Osteocyte (in vitro differentiated cells): Measurements from ENCODE around the gene KCNQ2. TPM values are rescaled to one million over a fixed set of nuclear protein-coding genes. Genes with fewer than 3 reads are reported as not detected.

Source experiments
- DNase-seq: peaks from one replicate; pipeline ENCODE4 v3.0.0; 2021; ENCODE audit warnings: mixed read lengths; ENCODE audit not compliant: unreplicated experiment; ENCODE audit errors: extremely low spot score
- H3K27ac Mint-ChIP-seq: one replicate; pipeline ENCODE4 v1.8.0; 2021; ENCODE audit warnings: mild to moderate bottlenecking, mixed read lengths; ENCODE audit not compliant: unreplicated experiment
- H3K27me3 Mint-ChIP-seq: one replicate; pipeline ENCODE4 v1.8.0; 2021; ENCODE audit warnings: mixed read lengths; ENCODE audit not compliant: unreplicated experiment
- H3K36me3 Mint-ChIP-seq: one replicate; pipeline ENCODE4 v1.8.0; 2021; ENCODE audit warnings: mixed read lengths; ENCODE audit not compliant: unreplicated experiment
- H3K4me1 Mint-ChIP-seq: one replicate; pipeline ENCODE4 v1.8.0; 2021; ENCODE audit warnings: mixed read lengths; ENCODE audit not compliant: unreplicated experiment
- H3K4me3 Mint-ChIP-seq: one replicate; pipeline ENCODE4 v1.8.0; 2021; ENCODE audit warnings: mild to moderate bottlenecking, moderate library complexity, mixed read lengths; ENCODE audit not compliant: unreplicated experiment
- H3K9me3 Mint-ChIP-seq: one replicate; pipeline ENCODE4 v1.8.0; 2021; ENCODE audit warnings: mixed read lengths; ENCODE audit not compliant: unreplicated experiment
- total RNA-seq: library from RNA; stranded (reverse); gene quantifications from 2 replicates; pipeline ENCODE4 v1.2.1, GENCODE V29; 2021
- TF ChIP-seq, protein P1 (sequence below): fragments of 200-600 bp; sonication (generic); IDR thresholded peaks from 2 replicates; pipeline ENCODE4 v1.5.0; 2021; ENCODE audit warnings: antibody characterized with exemption, mild to moderate bottlenecking, moderate library complexity

Gene KCNQ2
- total RNA-seq, 1 donor from 2014 or later, result not detected

DNA sequence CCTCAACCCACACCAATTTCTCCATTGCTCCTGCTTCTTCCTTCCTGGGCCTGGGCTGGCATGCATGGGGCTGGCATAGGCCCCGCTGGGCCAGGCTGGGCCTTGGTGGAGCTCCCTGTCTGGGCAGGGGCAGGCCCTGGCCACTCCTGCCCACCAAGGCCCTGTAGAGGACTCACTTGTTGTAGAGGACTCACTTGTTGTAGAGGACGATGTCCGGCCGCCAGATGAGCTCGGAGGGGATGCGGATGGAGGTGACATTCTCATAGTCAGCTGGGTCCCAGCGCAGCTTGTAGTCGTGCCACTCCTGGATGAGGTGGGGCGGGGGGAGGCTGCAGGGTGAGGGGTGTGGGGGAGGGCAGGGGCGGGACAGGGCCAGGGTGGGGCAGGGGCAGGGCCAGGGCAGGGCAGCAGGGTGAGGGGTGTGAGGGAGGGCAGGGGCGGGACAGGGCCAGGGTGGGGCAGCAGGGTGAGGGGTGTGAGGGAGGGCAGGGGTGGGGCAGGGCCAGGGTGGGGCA, 116.6 kb downstream of the KCNQ2 start:
- no peaks in the 10 kb centered on the region for H3K4me1 Mint-ChIP-seq

DNA sequence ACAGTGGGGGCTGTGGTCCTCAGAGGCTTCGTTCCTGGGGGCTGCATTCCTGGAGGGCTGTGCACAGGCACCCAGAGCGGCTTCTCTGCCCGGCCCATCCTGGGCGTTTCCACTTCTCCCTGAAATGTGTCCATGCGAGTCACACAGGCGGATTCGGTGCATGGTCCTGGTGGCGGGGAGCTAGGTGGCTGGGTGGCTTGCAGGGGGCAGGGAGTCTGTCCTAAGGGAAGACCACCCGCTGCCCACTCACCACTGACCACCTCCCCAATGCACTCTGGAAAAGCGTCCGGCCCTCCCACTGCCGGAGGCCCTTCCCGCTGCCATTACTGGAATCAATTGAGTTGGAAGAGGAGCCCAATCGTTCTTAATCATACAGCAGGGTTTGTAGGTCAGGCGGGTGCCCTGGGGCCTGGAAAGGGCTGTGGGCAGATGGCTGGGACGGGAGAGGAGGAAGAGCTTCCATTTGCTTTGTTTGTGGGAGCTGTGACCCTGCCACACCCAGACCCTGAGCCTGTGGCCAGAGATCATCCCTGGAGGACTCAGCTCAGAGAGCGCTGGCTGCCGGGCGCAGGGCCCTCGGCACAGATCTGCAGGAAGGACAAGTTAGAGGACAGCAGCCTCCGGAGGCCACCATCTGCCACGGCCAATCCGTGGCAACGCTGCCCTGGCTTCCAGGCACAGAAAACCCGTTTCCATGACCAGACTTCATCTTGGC, 117.7 kb downstream of the KCNQ2 start:
- Mint-ChIP-seq H3K27me3 (peaks cover 2% of the 10 kb centered on the region), H3K4me1 (no peaks in the 10 kb centered on the region), H3K36me3 (no peaks in the 10 kb centered on the region), H3K27ac (no peak overlapping the region), H3K9me3 (no peaks in the 10 kb centered on the region), H3K4me3 (no peak overlapping the region)
- DNase-seq, result no peak
- TF ChIP-seq, protein P1, sequence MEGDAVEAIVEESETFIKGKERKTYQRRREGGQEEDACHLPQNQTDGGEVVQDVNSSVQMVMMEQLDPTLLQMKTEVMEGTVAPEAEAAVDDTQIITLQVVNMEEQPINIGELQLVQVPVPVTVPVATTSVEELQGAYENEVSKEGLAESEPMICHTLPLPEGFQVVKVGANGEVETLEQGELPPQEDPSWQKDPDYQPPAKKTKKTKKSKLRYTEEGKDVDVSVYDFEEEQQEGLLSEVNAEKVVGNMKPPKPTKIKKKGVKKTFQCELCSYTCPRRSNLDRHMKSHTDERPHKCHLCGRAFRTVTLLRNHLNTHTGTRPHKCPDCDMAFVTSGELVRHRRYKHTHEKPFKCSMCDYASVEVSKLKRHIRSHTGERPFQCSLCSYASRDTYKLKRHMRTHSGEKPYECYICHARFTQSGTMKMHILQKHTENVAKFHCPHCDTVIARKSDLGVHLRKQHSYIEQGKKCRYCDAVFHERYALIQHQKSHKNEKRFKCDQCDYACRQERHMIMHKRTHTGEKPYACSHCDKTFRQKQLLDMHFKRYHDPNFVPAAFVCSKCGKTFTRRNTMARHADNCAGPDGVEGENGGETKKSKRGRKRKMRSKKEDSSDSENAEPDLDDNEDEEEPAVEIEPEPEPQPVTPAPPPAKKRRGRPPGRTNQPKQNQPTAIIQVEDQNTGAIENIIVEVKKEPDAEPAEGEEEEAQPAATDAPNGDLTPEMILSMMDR, result no peak

More for the DNA sequence above, 116.6 kb downstream of the KCNQ2 start:
- Mint-ChIP-seq H3K36me3 (no peaks in the 10 kb centered on the region), H3K27ac (no peak overlapping the region), H3K4me3 (no peak overlapping the region), H3K9me3 (no peaks in the 10 kb centered on the region), H3K27me3 (peaks cover 4% of the 10 kb centered on the region)
- no peak for DNase-seq
- TF ChIP-seq, protein P1, result no peak

DNA sequence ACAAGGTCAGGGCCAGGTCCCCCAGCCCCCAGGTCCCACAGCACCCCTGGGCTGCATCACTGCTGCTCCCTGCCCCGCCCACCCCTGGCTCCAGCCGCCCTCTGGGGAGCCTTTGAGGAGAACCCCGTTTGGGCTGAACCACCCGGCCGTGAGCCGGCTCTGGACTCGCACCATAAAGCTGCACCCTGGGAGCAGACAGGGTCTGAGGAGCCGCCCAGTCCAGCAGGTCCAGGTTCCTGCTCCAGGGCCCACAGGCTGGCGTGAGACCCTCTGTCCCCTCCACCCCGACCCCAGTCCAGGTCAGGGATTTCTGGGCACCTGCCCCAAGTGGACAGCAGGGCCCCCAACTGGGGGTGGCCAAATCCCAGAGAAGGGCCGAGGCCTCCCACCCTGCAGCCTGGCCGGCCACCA, 119.6 kb downstream of the KCNQ2 start:
- H3K4me1 Mint-ChIP-seq, result no peaks in the 10 kb centered on the region
- TF ChIP-seq, protein P1, result no peak

DNA sequence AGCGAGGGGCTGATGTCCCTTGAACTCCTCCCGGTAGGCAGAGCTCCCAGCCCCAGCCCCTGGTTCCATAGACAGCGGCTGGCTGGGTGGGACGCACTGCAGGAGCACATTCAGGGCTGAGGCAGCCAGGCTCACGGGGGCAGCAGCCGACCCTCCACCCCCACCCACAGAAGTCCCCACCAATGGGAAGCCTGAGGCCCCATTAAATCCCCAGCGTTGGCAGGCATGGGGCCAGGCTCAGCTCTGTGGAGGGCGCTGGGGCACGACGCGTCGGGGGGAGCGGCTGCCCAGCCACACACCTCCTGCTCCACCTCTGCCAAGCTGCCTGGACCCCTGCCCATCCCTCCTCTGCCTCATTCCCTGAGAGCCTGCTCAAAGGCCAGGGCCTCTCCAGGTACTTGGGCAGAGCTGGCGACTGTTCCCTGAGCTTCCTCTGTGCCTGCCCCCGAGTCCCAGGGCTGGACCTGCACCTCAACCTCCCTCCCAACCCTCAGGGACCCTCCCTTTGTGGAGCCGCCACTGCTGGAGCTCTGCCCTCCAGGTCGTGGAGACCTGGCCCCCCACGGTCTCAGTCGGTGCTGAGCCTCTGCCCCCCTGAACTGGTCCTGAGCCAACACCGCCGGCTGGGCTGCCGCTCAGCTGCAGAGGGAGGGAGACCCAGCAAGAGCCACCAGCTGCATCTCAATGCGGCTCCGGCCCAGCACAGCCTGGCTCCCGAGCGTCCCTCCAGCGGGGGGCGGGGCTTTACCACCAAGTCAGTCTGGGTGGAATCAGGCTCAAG, 120.5 kb downstream of the KCNQ2 start:
- no peaks in the 10 kb centered on the region for H3K4me1 Mint-ChIP-seq
- H3K27me3 Mint-ChIP-seq, result no peaks in the 10 kb centered on the region
- no peaks in the 10 kb centered on the region for H3K9me3 Mint-ChIP-seq
- no peaks in the 10 kb centered on the region for H3K36me3 Mint-ChIP-seq
- no peak overlapping the region for H3K4me3 Mint-ChIP-seq
- DNase-seq, result no peak
- H3K27ac Mint-ChIP-seq, result no peak overlapping the region
- TF ChIP-seq, protein P1, result no peak

More for the DNA sequence above, 119.6 kb downstream of the KCNQ2 start:
- H3K9me3 Mint-ChIP-seq, result no peaks in the 10 kb centered on the region
- H3K27ac Mint-ChIP-seq, result no peak overlapping the region
- no peak for DNase-seq
- no peaks in the 10 kb centered on the region for H3K27me3 Mint-ChIP-seq
- H3K36me3 Mint-ChIP-seq, result no peaks in the 10 kb centered on the region
- H3K4me3 Mint-ChIP-seq, result no peak overlapping the region

DNA sequence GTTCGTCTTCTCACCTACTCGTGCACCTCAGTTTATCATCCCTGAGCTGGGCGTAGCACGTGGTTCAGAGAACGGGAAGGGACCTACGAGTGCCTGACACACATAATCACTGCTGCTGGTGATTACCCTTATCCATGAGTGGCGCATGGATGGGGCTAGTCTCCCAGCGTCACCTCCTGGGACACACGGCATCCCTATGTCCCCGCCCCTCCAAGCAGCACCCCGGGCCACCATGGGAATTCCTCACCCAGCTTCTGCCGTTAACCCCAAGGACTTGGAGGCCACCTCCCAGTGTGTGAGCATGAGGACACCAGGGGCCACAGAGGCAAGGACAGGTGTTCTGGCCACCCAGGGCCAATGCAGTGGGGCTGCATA, 121.1 kb downstream of the KCNQ2 start:
- H3K36me3 Mint-ChIP-seq, result no peaks in the 10 kb centered on the region
- no peak overlapping the region for H3K27ac Mint-ChIP-seq
- TF ChIP-seq, protein P1, result no peak
- H3K4me1 Mint-ChIP-seq, result no peaks in the 10 kb centered on the region
- no peaks in the 10 kb centered on the region for H3K9me3 Mint-ChIP-seq
- H3K4me3 Mint-ChIP-seq, result no peak overlapping the region
- DNase-seq, result no peak
- H3K27me3 Mint-ChIP-seq, result no peaks in the 10 kb centered on the region
